GM19025 (cell line): ENCODE results near the gene TBC1D4.
"Not testable (repeated sequence)": the region's sequence is repeated elsewhere in the genome, so short reads cannot be mapped to it uniquely, and the experiment has no call there.

Experiments
- ATAC-seq: cut with Tn5 transposase; IDR thresholded peaks from one replicate; pipeline ENCODE4 v1.9.1; 2021; ENCODE audit warnings: mild to moderate bottlenecking, low read depth, moderate library complexity; ENCODE audit not compliant: unreplicated experiment

Gene TBC1D4

GRCh38 chr13:75368167-75368566 is 113.8 kb downstream of the TBC1D4 start:
- ATAC-seq: no peak

- no peak for ATAC-seq
These were observed 115.3 kb downstream of the TBC1D4 start for GRCh38 chr13:75366380-75367280.

DNA sequence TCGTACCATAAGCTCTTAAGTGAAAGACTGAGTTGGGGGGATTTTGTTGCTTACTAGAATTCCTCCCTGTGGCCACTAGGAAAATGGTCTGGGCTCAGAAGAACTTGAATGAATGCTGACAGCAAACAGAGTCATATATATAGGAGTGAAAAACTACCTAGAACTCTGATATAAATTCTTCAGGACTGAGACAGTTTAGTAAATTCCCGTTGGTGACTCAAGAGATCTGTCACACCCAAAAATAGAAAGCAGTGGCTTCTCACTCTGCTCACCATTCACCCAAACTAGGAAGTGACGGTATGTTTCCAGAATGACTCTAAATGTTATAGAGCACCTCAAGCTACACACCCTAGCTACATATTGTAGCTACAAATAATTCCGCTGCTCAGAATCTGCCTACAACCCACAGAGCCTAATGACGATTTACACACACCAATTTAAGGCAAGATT is 116.2 kb downstream of the TBC1D4 start:
- ATAC-seq: peak; percentile 95

GRCh38 chr13:75364131-75364713 is 117.7 kb downstream of the TBC1D4 start:
- no peak for ATAC-seq

DNA sequence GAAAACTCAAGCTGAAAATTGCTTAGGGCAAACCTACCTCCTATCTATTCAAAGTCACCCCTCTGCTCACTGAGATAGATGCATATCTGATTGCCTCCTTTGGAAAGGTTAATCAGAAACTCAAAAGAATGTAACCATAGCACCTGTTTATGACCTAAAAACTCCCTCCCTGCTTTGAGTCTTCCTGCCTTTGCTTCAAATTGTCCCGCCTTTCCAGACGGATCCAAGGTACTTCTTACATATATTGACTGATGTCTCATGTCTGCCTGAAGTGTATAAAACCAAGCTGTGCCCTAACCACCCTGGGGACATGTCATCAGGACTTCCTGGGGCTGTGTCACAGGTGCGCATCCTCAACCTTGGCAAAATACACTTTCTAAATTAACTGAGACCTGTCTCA is 118.6 kb downstream of the TBC1D4 start:
- no peak for ATAC-seq

DNA sequence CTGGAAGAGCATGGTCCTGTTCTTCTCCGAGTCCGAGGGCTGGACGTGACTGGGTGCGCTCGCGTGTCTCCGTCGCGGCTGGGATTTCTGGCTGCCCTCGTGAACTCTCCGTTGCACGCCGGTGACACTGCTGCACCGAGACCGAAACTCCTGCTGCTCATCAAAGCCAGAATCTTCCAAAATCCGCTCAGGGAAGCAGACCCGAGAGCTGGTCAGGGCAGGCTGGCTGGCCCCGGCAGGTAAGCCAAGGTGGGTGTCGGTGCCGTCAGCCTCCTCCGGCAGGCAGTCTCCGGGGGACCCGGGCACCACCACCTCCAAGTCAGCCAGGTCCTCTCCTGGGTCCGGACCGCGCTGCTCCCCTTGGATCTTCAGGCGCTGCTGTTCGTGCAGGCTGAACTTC is 119.9 kb downstream of the TBC1D4 start:
- no peak for ATAC-seq

GRCh38 chr13:75360170-75360569 is 121.8 kb downstream of the TBC1D4 start:
- ATAC-seq: peak; percentile 40

GRCh38 chr13:75359266-75359665 is 122.7 kb downstream of the TBC1D4 start:
- ATAC-seq: no peak

GRCh38 chr13:75357576-75358289 is 124.2 kb downstream of the TBC1D4 start:
- ATAC-seq: peak; percentile 42

DNA sequence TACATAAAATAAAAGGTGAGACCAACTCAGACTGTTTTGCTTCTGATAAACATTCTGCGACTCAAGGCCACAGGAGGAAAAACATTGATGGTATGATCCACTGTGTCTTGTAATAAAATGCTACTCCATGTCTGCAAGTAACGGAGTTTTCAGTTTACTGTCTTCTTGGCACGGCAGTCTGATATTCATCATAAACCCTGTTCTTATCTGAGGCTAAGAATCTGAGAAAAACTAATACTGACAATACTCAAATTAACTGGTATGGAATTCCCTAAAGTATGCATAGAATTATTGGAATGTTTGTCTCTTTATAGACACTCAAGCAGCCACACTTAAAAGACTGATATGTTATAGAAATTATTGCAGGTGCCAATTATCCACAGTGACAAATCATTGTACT is 125.5 kb downstream of the TBC1D4 start:
- ATAC-seq: no peak

GRCh38 chr13:75355609-75356008 is 126.4 kb downstream of the TBC1D4 start:
- no peak for ATAC-seq

DNA sequence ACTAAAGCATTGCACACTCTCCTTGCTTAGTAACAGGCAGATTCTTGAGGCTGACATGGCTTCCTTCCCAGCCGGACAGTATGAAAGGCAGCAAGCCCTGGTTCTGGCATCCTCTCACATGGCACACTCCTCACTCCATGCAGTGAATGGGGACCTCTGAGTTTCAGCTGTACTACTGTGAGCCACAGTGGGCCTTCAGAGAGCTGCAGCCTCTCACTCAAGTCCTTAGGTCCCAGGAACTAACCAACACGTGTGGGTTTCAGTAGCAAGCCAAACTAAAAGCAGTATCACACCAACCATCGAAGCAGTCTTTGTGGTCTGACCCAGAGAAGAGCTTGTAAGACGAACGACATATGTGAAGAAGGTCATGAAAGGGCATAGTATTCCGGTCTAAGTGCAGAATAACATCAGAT is 128.2 kb downstream of the TBC1D4 start:
- ATAC-seq: peak; percentile 96

- no peak for ATAC-seq
These were observed 129.2 kb downstream of the TBC1D4 start for GRCh38 chr13:75352641-75353327.

DNA sequence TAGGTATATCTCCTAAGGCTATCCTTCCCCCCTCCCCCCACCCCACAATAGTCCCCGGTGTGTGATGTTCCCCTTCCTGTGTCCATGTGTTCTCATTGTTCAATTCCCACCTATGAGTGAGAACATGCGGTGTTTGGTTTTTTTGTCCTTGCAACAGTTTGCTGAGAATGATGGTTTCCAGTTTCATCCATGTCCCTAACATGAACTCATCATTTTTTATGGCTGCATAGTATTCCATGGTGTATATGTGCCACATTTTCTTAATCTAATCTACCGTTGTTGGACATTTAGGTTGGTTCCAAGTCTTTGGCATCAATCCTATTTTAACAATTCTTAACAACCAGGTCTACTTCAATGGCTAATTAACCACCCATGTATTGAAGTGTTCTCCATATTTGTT is 130.4 kb downstream of the TBC1D4 start:
- not testable (repeated sequence) for ATAC-seq

- ATAC-seq: no peak
These were observed 134.0 kb downstream of the TBC1D4 start for GRCh38 chr13:75347925-75348324.

- ATAC-seq: no peak
These were observed 134.5 kb downstream of the TBC1D4 start for GRCh38 chr13:75347457-75347856.

DNA sequence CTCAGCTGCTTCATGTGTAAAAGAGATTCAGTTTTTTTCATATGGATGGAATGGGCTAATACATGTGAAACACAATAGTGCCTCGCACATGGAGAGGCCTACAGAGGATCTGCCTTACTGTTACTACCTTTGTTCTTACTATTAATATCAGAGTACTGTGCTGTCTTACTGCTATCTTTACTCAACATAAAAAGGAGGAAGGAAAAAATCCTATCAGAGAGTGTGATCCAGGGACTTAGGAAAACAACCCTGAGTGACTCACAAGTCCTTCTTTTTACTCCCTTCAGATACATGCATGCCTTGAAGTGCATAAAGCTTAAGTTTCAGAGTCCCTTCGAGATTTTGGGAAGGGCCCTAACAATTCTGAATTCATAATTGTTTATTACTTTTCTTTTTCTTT is 136.8 kb downstream of the TBC1D4 start:
- no peak for ATAC-seq

- peak; percentile 89 for ATAC-seq
These were observed 140.9 kb downstream of the TBC1D4 start for GRCh38 chr13:75341028-75341427.

- no peak for ATAC-seq
These were observed 142.2 kb downstream of the TBC1D4 start for GRCh38 chr13:75339635-75340374.
